Body of pancreas (tissue), 4 donors: ENCODE data around the gene CNTRL. TPM values are rescaled to one million over a fixed set of nuclear protein-coding genes. Genes with fewer than 3 reads are reported as not detected.

ENCODE experiments used
- ATAC-seq: fragments of 150-250 bp; one replicate; pipeline ENCODE4 v1.9.1; 2016
- DNase-seq, 4 donors: peaks; one replicate each; pipeline ENCODE4 v3.0.0-alpha.2; 2019
- H3K27ac ChIP-seq, 4 donors: fragments of 200-600 bp; sonication (generic); 1 replicate in 3 of 4; 2 replicates in 1 of 4; pipeline versions ENCODE4 v1.5.1 to v1.6.1; 2016 to 2019; ENCODE audit warnings: mild to moderate bottlenecking in 1 of 4, mixed read lengths in 1 of 4, moderate library complexity in 1 of 4
- H3K27me3 ChIP-seq, 2 donors: fragments of 200-600 bp; sonication (generic); one replicate each; pipeline ENCODE4 v1.6.0; 2016; ENCODE audit warnings: mild to moderate bottlenecking in 1 of 2
- H3K36me3 ChIP-seq, 2 donors: fragments of 200-600 bp; sonication (generic); replicated peaks in 1 of 2; 2 replicates each; pipeline ENCODE4 v1.5.1; 2016; ENCODE audit warnings: low read depth in 2 of 2; ENCODE audit not compliant: insufficient read depth in 1 of 2
- H3K4me1 ChIP-seq: fragments of 200-600 bp; sonication (generic); one replicate; pipeline ENCODE4 v1.6.0; 2016
- H3K4me3 ChIP-seq, 2 donors: fragments of 200-600 bp; sonication (generic); 1 replicate in 1 of 2; 2 replicates in 1 of 2; pipeline ENCODE4 v1.5.1; 2016 to 2019
- H3K9me3 ChIP-seq, 3 donors: fragments of 200-600 bp; sonication (generic); 1 replicate in 2 of 3; 2 replicates in 1 of 3; pipeline ENCODE4 v1.5.1; 2016
- CTCF ChIP-seq, 7 experiments: fragments of 450-650 bp in 4 of 7; fragments of 200-600 bp in 3 of 7; sonication (generic) in 3 of 7; IDR thresholded peaks; one replicate each; pipeline ENCODE4 v1.5.1; 2016 to 2019; ENCODE audit warnings: antibody characterized with exemption in 7 of 7
- POLR2A ChIP-seq, 3 donors: fragments of 450-650 bp; IDR thresholded peaks; one replicate each; pipeline ENCODE4 v1.6.1; 2016; ENCODE audit warnings: antibody characterized with exemption in 3 of 3, mild to moderate bottlenecking in 2 of 3
- WGBS, 2 donors: methylation state at CpG; one replicate each; pipeline ENCODE4 v1.1.5; 2017; 5-methylcytosine and 5-hydroxymethylcytosine counted together
- intact Hi-C: fragments of 100-400 bp; cut with DNase I; formaldehyde crosslinking; loops from one replicate; pipeline ENCODE4 v1.15.1; 2023
- total RNA-seq, 2 donors: library from RNA; depleted of rRNA; stranded (reverse); fragments of >200 nt; gene quantifications; one replicate each; pipeline ENCODE4 v1.1.0, GENCODE V29; 2016

Gene CNTRL
- total RNA-seq, 2 donors from 2014 or later, result 16.1 to 20.8 TPM

GRCh38 chr9:121144482-121144881 is 69.7 kb downstream of the CNTRL start:
- no peaks in the 10 kb centered on the region for H3K4me1 ChIP-seq
- no peaks in the 10 kb centered on the region for H3K27me3 ChIP-seq
- WGBS, 2 donors, result 62 to 73% methylated on average over 2 of the region's 2 CpGs
- no peaks in the 10 kb centered on the region for H3K9me3 ChIP-seq
- TF ChIP-seq CTCF (IDR thresholded peaks at IDR 0.05) (no peak), POLR2A (IDR thresholded peaks at IDR 0.05) (no peak)
- ATAC-seq (no peak), DNase-seq (no peak)
- H3K4me3 ChIP-seq, result no peak overlapping the region
- intact Hi-C loops, result no loop called here
- H3K36me3 ChIP-seq, result peaks cover 0 to 20% of the 10 kb centered on the region in 2 donors
- no peak overlapping the region for H3K27ac ChIP-seq

GRCh38 chr9:121150188-121150587 is 75.4 kb downstream of the CNTRL start:
- Histone ChIP-seq H3K27me3 (no peaks in the 10 kb centered on the region), H3K9me3 (no peaks in the 10 kb centered on the region), H3K4me1 (no peaks in the 10 kb centered on the region), H3K4me3 (no peak overlapping the region), H3K27ac (no peak overlapping the region), H3K36me3 (peaks cover 0 to 8% of the 10 kb centered on the region in 2 donors)
- DNase-seq (no peak), ATAC-seq (no peak)
- WGBS, 2 donors, result 55 to 58% methylated on average over 2 of the region's 2 CpGs
- intact Hi-C loops, result no loop called here
- no peak for TF ChIP-seq POLR2A (IDR thresholded peaks at IDR 0.05)
- no peak for TF ChIP-seq CTCF (IDR thresholded peaks at IDR 0.05)

- intact Hi-C loops, result no loop called here
- H3K4me1 ChIP-seq, result no peaks in the 10 kb centered on the region
- no peaks in the 10 kb centered on the region for H3K27me3 ChIP-seq
- no peak for DNase-seq
- no peak overlapping the region for H3K27ac ChIP-seq
- ATAC-seq, result no peak
- TF ChIP-seq CTCF (IDR thresholded peaks at IDR 0.05) (no peak), POLR2A (IDR thresholded peaks at IDR 0.05) (no peak)
- WGBS, 2 donors, result 71 to 85% methylated on average over 1 of the region's 1 CpG
- H3K9me3 ChIP-seq, result no peaks in the 10 kb centered on the region
- no peak overlapping the region for H3K4me3 ChIP-seq
- peaks cover 0 to 11% of the 10 kb centered on the region in 2 donors for H3K36me3 ChIP-seq
Measured at GRCh38 chr9:121153642-121154041, 78.9 kb downstream of the CNTRL start.

- Histone ChIP-seq H3K4me3 (no peak overlapping the region), H3K27ac (no peak overlapping the region), H3K4me1 (no peaks in the 10 kb centered on the region), H3K27me3 (no peaks in the 10 kb centered on the region), H3K9me3 (no peaks in the 10 kb centered on the region), H3K36me3 (peaks cover 0 to 11% of the 10 kb centered on the region in 2 donors)
- ATAC-seq (no peak), DNase-seq (no peak)
- intact Hi-C loops, result no loop called here
- 85 to 95% methylated on average over 6 of the region's 6 CpGs for WGBS, 2 donors
- TF ChIP-seq CTCF (IDR thresholded peaks at IDR 0.05), result no peak
Measured at GRCh38 chr9:121154782-121155181, 80.0 kb downstream of the CNTRL start.

- TF ChIP-seq CTCF (IDR thresholded peaks at IDR 0.05) (no peak), POLR2A (IDR thresholded peaks at IDR 0.05) (no peak)
- intact Hi-C loops, result no loop called here
Measured at GRCh38 chr9:121156263-121156731, 81.5 kb downstream of the CNTRL start.

More at GRCh38 chr9:121156263-121156731, 81.5 kb downstream of the CNTRL start:
- Histone ChIP-seq H3K27ac (no peak overlapping the region), H3K4me1 (no peaks in the 10 kb centered on the region), H3K27me3 (no peaks in the 10 kb centered on the region), H3K36me3 (peaks cover 0 to 11% of the 10 kb centered on the region in 2 donors), H3K4me3 (no peak overlapping the region), H3K9me3 (no peaks in the 10 kb centered on the region)
- no peak for ATAC-seq
- no peak for DNase-seq
- 65 to 77% methylated on average over 2 of the region's 2 CpGs for WGBS, 2 donors
